RWPE2 (cell line): Measurements from ENCODE around the gene MESD.

Experiments
- ATAC-seq: fragments of 200-7000 bp; cut with Tn5 transposase; 3 replicates; pipeline ENCODE4 v1.9.1; 2021; ENCODE audit warnings: low read depth
- DNase-seq: peaks from one replicate; pipeline ENCODE4 v3.0.0-alpha.2; 2020; ENCODE audit warnings: low spot score
- H3K27ac ChIP-seq: fragments of 450-650 bp; 2 replicates; pipeline ENCODE4 v1.5.1; 2017; ENCODE audit warnings: mild to moderate bottlenecking; ENCODE audit not compliant: poor library complexity, severe bottlenecking
- H3K27me3 ChIP-seq: fragments of 250-450 bp; sonication (Bioruptor Pico); 2 replicates; pipeline ENCODE4 v1.5.1; 2021; ENCODE audit warnings: mild to moderate bottlenecking, moderate library complexity; ENCODE audit not compliant: insufficient read depth, poor library complexity, severe bottlenecking
- H3K36me3 ChIP-seq: fragments of 250-450 bp; sonication (Bioruptor Pico); 2 replicates; pipeline ENCODE4 v1.5.1; 2020; ENCODE audit warnings: low read depth, mild to moderate bottlenecking, moderate library complexity
- H3K4me1 ChIP-seq: fragments of 250-450 bp; sonication (Bioruptor Pico); 2 replicates; pipeline ENCODE4 v1.5.1; 2021; ENCODE audit warnings: mild to moderate bottlenecking, moderate library complexity; ENCODE audit not compliant: insufficient read depth, poor library complexity, severe bottlenecking
- H3K4me3 ChIP-seq: fragments of 250-450 bp; sonication (Bioruptor Pico); 2 replicates; pipeline ENCODE4 v1.5.1; 2021; ENCODE audit warnings: mild to moderate bottlenecking, moderate library complexity; ENCODE audit not compliant: severe bottlenecking
- H3K9me3 ChIP-seq: fragments of 250-450 bp; sonication (Bioruptor Pico); 2 replicates; pipeline ENCODE4 v1.5.1; 2021; ENCODE audit warnings: mild to moderate bottlenecking, moderate library complexity; ENCODE audit not compliant: severe bottlenecking
- TF ChIP-seq, protein P1 (sequence below): fragments of 450-650 bp; IDR thresholded peaks from one replicate; pipeline ENCODE4 v1.5.1; 2017; ENCODE audit warnings: mild to moderate bottlenecking, moderate library complexity; ENCODE audit not compliant: poor library complexity, severe bottlenecking

The MESD gene

DNA sequence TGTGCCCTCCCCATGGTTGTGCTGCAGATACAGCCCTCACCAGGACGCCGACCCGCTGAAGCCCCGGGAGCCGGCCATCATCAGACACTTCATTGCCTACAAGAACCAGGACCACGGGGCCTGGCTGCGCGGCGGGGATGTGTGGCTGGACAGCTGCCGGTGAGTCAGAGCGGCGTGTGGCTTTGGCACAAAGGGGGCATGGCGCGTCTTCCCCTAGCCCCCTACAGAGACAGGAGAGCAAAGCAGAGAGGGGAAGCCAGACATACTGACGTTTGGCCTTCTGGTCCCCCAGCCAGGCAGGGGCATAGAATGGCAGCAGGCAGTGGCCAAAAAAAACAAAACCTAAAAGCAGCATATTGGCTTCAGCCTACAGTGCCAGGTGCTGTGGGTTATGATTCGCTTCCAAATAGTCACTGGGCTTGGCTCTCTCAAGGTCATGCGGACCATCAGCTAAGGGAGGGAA lies 64.0 kb downstream of the MESD start:
- Histone ChIP-seq H3K27me3 (no peaks in the 10 kb centered on the region), H3K4me3 (no peak overlapping the region), H3K4me1 (no peaks in the 10 kb centered on the region), H3K9me3 (no peaks in the 10 kb centered on the region), H3K36me3 (no peaks in the 10 kb centered on the region), H3K27ac (no peak overlapping the region)
- no peak for DNase-seq
- ATAC-seq, result no peak
- TF ChIP-seq, protein P1, sequence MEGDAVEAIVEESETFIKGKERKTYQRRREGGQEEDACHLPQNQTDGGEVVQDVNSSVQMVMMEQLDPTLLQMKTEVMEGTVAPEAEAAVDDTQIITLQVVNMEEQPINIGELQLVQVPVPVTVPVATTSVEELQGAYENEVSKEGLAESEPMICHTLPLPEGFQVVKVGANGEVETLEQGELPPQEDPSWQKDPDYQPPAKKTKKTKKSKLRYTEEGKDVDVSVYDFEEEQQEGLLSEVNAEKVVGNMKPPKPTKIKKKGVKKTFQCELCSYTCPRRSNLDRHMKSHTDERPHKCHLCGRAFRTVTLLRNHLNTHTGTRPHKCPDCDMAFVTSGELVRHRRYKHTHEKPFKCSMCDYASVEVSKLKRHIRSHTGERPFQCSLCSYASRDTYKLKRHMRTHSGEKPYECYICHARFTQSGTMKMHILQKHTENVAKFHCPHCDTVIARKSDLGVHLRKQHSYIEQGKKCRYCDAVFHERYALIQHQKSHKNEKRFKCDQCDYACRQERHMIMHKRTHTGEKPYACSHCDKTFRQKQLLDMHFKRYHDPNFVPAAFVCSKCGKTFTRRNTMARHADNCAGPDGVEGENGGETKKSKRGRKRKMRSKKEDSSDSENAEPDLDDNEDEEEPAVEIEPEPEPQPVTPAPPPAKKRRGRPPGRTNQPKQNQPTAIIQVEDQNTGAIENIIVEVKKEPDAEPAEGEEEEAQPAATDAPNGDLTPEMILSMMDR, result no peak

GRCh38 chr15:80924278-80924677 lies 65.3 kb downstream of the MESD start:
- Histone ChIP-seq H3K4me3 (no peak overlapping the region), H3K9me3 (no peaks in the 10 kb centered on the region), H3K27ac (no peak overlapping the region), H3K27me3 (no peaks in the 10 kb centered on the region), H3K36me3 (no peaks in the 10 kb centered on the region), H3K4me1 (no peaks in the 10 kb centered on the region)
- DNase-seq (no peak), ATAC-seq (no peak)
- TF ChIP-seq, protein P1, result no peak

DNA sequence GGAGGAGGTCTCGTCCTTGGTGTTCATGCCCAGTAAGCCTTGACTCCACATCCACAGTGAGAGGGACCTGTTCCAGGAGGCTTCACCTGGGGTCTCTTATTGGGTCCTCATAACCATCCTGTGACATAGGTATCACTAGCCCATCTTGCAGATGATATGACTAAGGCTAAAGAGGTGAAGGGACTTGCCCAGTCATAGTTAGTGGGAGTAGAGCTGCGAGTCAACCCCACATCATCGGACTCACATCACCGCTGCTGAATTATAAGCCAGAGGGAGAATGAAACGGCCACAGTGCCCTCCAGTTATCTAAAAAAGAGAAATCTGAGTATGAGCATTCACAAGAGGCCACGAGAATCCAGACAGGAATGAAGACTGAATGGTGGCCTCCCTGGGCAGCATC lies 66.0 kb downstream of the MESD start:
- Histone ChIP-seq H3K4me3 (no peak overlapping the region), H3K36me3 (no peaks in the 10 kb centered on the region), H3K9me3 (no peaks in the 10 kb centered on the region), H3K4me1 (no peaks in the 10 kb centered on the region), H3K27me3 (no peaks in the 10 kb centered on the region), H3K27ac (no peak overlapping the region)
- TF ChIP-seq, protein P1, result no peak
- no peak for DNase-seq
- ATAC-seq, result no peak

DNA sequence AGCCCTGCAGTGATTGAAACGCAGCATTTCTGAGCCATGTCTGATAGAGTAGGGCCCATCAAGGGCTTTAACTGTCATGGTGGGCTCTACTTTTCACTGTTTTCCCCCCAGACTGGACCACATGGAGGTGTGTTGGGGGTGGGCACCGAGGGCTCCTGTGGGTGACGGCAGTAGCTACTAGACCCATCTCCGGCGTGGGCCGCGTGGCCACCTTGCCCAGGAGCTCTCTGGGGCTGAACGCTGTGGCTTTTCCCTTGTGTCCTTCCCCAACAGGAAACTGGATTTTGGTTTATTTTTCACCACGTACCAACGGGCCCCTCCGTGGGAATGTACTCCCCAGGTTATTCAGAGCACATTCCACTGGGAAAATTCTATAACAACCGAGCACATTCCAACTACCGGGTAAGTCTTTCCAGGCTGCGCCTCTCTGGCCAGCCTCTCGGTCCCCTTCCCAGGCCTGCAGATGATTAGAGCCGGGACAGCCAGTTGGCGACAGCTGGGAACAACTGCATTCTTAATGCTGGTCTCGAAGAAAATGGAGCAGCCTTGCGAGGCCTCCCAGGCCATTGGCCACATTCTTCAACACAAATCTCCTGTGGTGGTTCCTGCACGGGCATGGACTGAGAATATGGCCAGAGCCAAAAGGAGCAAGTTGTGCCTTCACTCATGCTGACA lies 67.7 kb downstream of the MESD start:
- DNase-seq (no peak), ATAC-seq (no peak)
- no peak overlapping the region for H3K27ac ChIP-seq
- H3K4me1 ChIP-seq, result no peaks in the 10 kb centered on the region
- no peak overlapping the region for H3K4me3 ChIP-seq
- no peaks in the 10 kb centered on the region for H3K9me3 ChIP-seq
- no peaks in the 10 kb centered on the region for H3K36me3 ChIP-seq
- H3K27me3 ChIP-seq, result no peaks in the 10 kb centered on the region
- TF ChIP-seq, protein P1, result no peak

DNA sequence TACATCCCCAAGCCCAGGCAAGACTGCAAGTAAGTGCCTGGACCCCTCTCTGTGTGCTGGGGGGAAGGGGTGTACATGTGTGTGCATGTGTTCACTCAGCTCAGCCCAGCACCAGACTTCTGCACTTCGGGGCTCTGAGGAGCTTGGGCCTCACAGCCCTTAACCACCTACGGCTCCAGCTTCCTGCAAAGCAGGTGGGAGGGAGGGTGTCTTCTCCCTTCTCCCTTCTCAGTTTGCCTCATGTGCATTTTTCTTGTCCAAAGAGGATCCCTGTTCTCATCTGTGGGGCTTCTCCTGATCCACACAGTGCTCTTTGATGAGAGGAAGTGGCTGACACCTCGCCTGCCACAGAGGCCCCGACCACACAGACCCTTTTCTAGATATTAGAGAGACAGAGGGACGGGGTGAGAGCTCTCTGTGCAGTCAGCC lies 69.3 kb downstream of the MESD start:
- TF ChIP-seq, protein P1, result no peak
- H3K27me3 ChIP-seq, result no peaks in the 10 kb centered on the region
- no peak overlapping the region for H3K27ac ChIP-seq
- no peaks in the 10 kb centered on the region for H3K9me3 ChIP-seq
- no peaks in the 10 kb centered on the region for H3K36me3 ChIP-seq
- DNase-seq (no peak), ATAC-seq (no peak)
- no peaks in the 10 kb centered on the region for H3K4me1 ChIP-seq
- H3K4me3 ChIP-seq, result no peak overlapping the region
